ENCODE measurements around the gene SH3PXD2B.
"Not testable (repeated sequence)": the region's sequence is repeated elsewhere in the genome, so short reads cannot be mapped to it uniquely, and the experiment has no call there.

SH3PXD2B gene

DNA sequence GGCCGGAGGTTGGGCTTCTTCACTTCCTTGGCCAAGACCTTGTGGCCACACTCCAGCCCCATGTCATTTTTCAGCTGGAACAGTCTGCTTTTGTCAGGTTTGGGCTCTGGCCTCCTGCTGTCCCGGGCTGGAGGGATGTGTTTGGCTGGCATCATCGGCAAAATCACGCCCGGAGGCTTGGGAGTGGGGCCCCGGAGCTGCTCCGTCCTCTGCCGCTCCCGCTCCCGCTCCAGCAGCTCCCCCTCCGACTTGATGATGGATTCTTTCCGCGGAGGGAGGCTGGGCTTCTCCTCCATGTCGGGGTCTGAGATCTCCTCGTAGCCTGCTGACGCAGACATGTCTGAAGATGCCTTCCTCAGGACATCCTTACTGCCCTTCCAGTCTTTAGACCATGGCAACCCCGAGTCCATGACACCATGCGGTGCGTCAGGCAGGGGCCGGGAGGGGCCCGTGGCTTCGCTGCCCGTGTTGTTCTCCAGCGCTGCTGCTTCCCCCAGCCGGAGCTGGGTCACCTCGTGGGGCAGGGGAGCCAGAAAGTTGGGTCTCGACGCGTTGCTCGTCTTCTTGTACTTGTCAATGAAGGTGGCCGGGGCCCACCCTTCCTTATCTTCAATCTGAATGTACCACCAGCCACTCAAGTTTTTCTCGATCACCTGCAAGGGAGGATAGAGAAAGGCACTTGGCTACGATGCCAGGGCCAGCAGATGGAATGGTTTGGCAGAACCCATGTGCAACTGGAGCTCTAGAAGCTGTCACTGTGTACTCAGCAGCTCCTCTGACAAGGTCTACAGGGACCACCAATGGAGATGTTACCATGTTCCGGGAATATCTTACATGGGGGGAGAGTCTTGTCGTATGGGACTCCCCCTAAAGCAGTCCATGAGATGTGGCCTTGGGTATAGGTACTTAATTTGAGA, 114.8 kb downstream of the SH3PXD2B start:
- DNase-seq (ENCODE audit: low read depth in 2 of 2) = no peak

- no peak for DNase-seq (ENCODE audit: low read depth in 2 of 2)
Observed at GRCh38 chr5:172336676-172337285, 117.5 kb downstream of the SH3PXD2B start.

GRCh38 chr5:172336264-172336663, 118.1 kb downstream of the SH3PXD2B start:
- DNase-seq (ENCODE audit: low read depth in 2 of 2) = no peak

DNA sequence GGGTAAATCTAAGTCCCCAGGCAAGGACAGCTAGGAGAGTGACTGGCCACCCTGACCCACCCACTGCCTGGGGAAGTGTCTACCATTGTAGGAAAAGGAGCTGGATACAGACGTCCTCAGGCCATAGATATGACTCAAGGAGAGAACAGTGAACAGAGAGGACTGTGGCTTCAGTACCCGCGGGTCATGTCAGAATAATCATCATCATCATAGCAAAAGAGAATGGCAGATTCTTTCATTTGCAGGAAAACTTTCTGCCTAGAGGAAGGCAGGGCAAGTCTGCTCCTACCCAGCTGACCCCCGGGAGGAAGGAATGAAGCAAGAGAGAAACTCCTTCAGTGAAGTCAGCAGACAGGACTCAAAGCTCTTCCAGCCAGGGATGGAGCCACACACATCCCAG, 118.6 kb downstream of the SH3PXD2B start:
- DNase-seq (ENCODE audit: low read depth in 2 of 2) = no peak

DNA sequence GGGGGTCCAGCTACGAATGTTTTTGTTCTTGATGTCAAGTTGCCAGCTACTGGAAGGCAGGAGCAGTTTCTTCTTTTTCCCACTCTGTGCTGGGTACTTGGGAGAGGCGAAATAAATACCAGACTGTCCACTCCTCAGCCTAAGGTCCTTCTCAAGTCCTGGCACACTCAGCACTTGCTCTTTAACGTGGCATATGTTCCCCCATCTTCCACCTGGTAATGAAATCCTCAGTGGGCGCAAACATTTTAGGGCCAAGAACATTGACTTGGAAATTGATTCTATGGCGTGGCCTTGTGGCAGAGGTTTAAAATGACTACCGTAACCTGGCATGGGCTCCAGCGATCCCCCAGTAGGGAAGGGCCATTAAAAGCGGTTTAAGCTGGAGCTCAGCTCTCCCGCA, 119.7 kb downstream of the SH3PXD2B start:
- DNase-seq (ENCODE audit: low read depth in 2 of 2) = no peak

DNA sequence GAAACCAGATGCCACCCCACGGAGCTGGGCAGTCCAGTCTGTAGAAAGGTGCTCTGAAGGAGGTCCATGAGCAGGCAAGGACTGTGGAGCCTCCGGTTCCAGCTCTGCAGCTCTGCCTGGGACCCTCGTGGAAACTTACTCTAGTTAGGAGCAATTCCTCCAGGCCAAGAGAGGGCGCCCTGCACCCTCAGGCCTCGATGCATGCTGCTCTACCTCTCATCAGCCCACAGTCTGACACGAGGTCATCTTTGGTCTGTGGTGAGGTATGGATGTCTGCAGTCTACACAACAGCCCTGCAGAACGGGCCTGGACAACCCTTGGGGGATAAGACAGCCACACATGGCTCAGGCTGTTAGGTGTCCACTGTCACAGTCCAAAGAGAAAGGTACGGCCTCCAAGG, 120.1 kb downstream of the SH3PXD2B start:
- DNase-seq (ENCODE audit: low read depth in 2 of 2) = no peak

GRCh38 chr5:172326901-172327300, 127.4 kb downstream of the SH3PXD2B start:
- not testable (repeated sequence) for DNase-seq (ENCODE audit: low read depth in 2 of 2)

DNA sequence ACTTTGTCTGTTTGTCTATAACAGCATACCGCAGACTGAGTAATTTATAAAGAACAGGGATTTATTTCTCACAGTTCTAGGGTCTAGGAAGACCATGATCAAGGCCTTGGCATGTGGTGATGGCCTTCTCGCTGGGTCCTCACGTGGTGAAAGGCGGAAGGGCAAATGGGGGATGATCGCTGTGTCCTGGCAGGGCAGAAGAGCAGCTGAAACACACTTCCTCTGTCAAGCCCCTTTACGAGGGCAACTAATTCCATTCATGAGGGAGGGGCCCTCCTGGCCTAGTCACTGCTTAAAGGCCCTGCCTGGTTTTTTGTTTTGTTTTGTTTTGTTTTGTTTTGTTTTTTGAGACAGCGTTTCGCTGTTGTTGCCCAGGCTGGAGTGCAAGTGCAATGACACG, 128.9 kb downstream of the SH3PXD2B start:
- no peak for DNase-seq (ENCODE audit: low read depth in 2 of 2)

DNA sequence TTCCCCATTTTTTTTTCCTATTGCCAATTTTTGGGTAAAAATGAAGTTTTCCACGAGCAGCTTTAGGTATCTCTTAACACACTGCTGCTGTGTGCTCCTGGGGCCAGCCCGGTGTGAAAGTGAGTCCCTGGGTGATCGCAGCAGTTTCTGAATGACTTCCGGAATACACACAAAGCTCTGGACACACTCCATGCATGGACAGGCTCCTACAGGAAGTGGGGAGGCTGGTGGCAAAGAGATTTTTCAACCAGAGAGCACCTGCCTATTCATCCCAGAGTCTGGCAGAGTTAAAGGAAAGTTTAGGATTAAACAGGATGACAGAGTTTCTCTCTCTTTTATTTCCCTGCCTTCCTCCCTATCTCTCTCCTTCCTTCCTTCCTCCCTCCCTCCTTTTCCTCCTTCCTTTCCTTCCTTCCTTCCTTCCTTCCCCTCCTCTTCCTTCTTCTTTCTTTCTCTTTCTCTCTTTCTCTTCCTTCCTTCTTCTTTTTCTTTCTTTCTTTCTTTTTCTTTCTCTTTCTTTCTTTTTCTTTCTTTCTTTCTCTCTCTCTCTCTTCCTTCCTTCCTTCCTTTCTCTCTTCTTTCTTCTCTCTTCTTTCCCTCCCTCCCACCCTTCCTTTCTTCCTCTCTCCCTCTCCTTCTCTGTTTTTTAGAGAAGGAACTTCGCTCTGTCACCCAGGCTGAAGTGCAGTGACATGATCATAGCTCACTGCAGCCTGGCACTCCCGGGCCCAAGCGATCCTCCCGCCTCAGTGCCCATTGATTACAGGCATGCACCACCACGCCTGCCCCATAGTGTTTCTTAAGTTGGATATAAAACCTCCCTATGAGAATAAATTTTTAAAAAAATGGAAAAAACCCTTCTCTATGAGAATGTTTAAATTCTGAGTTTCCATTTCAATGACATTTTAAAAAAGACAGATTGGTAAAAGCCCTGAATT, 132.0 kb downstream of the SH3PXD2B start:
- DNase-seq (ENCODE audit: low read depth in 2 of 2) = no peak

GRCh38 chr5:172321593-172321992, 132.7 kb downstream of the SH3PXD2B start:
- DNase-seq (ENCODE audit: low read depth in 2 of 2) = no peak

- no peak for DNase-seq (ENCODE audit: low read depth in 2 of 2)
Observed at GRCh38 chr5:172319708-172320441, 134.4 kb downstream of the SH3PXD2B start.

- no peak for DNase-seq (ENCODE audit: low read depth in 2 of 2)
Observed at GRCh38 chr5:172315587-172316493, 138.5 kb downstream of the SH3PXD2B start.

- no peak for DNase-seq (ENCODE audit: low read depth in 2 of 2)
Observed at GRCh38 chr5:172313915-172314314, 140.4 kb downstream of the SH3PXD2B start.

GRCh38 chr5:172312286-172312685, 142.0 kb downstream of the SH3PXD2B start:
- DNase-seq (ENCODE audit: low read depth in 2 of 2) = no peak

DNA sequence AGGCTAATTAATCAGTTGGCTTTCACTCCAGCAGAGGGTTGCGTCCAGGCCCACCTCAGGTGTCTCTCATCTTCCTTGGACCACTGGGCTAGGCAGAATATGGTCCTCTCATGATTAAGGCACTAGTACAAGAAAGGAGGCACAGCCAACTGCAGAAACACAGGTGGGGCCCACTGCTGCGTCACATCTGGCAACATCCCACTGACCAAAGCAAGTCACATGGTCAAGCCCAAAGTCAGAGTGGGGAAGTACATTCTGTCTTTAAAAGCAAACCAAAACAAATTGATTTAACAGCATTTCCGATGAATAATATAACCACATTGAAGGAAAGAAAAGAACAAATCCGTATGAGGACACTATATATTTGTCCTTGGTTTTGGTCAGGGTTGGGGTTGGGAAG, 142.7 kb downstream of the SH3PXD2B start:
- no peak for DNase-seq (ENCODE audit: low read depth in 2 of 2)

DNA sequence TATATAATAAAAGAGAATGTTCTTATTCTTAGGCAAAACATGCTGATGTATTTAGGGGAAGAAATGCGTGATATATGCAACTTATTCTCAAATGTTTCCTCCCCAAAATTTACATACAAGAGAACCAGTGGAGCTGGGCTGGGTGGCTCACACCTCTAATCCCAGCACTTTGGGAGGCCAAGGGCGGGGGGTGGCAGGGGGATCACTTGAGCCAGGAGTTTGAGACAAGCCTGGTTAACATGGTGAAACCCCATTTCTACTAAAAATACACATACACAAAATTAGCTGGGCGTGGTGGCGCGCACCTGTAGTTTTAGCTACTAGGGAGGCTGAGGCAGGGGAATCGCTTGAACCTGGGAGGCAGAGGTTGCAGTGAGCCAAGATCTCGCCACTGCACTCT, 143.3 kb downstream of the SH3PXD2B start:
- DNase-seq (ENCODE audit: low read depth in 2 of 2) = no peak

DNA sequence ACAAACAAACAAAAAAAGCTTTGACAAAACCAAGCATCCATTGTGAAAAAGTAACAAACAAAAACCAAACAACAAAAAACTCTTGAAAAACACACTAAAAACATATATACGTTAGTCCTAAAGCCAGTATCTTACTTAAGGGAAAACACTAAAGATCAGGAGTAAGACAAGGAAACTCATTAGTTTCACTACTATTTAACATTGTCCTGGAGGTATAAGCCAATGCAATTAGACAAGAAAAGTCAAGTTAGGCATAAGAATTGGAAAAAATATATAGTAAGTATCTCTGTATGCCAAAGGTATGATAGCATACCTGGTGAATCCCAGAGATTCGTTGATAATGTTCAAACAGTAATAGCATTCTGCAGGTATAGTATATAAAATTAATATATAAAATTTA, 148.9 kb downstream of the SH3PXD2B start:
- DNase-seq (ENCODE audit: low read depth in 2 of 2) = no peak

GRCh38 chr5:172303572-172304335, 150.6 kb downstream of the SH3PXD2B start:
- DNase-seq (ENCODE audit: low read depth in 2 of 2) = no peak

DNA sequence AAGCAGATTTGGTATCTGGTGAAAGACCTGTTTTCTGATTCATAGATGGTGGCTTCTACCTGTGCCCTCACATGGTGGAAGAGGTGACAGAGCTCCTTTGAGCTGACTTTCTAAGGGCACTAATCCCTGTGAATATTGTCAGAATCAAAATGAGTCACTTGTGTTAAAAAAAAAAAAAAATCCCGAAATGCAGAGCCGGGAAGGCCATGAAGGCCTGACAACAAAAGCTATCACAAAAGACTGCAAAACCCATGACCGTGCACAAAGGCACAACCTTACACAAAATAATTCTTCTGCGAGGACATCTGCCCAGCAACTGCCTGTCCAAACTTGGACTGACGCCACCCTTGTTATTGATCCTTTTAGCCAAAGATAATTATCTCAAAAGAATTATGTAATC, 151.2 kb downstream of the SH3PXD2B start:
- DNase-seq (ENCODE audit: low read depth in 2 of 2) = no peak
